ENCODE results near the gene TRPV6.
A peak's percentile ranks its signal among the peaks of the same experiment; 100 is the strongest.

Gene TRPV6

DNA sequence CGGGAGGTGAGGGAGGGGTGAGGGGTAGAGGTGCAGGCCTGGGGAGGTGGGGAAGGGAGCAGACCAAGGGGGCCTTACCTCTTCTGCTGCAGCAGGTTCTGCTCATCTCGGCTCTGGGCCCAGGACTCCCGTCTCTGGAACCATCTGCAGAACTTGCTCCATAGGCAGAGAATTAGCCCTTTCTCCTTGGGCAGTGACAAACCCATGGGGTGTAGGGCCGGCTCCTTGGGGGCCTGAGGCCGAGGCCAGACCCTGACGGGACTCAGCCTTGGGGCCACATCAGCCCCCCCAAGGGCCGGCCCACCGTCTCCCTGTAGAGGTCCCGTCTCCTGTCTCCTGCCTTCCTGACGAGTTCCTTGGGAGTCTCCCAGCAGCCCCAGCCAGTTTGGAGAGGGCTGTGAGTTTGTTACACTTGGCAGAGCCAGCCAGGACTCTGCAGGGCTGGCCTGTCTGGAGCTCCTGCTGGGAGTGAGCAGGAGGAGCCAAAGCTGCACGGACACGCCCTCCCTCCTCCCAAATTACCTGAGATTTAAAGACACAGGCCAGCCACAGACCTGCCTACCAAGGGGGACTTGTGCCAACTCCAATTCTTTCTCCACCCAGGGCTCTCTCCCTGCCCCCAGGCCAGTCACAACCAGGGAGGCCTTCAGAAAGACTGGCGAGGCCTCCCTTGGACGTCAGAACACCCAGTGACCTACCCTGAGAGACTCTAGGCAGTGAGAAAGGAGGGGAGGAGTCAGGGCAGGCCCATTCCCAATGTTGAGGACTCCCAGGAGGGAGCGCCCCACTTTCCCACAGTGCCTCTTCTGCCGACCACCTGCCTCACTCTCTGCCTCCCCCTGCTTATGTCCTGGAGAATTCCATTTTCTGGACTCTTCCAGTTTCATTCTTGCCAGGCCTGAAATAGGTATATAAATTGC lies at the start of gene TRPV6:
TRPV6 (minus strand) TSS at position 435 of the 920 bp plus-strand sequence.
- DNase-seq (ENCODE audit: low spot score): peak; percentile 50

DNA sequence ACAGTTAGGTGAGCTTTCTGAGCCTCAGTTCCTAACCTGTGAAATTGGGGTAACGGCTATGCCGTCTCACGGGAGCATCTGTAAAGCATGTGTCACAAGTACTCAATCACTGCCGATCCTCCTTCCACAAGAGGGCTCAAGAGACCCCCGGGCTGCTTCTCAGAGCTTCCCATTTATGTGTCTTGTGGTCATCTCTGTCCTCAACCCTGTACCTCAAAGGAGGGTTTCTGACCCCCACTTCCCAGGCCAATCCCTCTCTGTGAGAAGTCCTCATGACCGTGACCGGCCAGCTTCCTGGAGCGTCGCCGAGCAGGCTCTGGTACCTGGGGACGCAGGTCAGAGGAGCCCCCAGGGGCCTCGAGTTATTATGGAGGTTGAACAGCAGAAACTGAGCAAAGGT lies 48.5 kb upstream of the TRPV6 start:
- DNase-seq (ENCODE audit: low spot score): no peak

DNA sequence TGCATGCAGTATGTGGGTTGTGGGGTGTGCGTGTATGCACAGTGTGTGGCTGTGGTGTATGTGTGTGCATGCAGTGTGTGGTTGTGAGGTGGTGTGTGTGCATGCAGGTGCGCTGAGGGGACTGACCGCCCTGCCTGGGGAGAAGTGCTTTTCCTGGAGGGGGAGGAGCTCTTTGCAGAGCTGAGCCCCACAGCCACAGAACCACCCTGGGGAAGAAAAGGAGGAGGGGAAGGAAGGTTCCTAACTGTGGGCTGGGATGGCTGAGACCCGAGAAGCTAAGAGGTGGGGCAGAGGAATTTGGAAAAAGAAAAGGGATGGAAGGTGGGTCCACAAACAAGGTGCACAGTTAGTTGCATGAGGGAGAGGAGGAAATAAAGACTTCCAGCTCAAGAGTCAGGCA lies 48.1 kb upstream of the TRPV6 start, which contains the start of gene TRPV5:
TRPV5 (minus strand) TSS at position 123 of the 400 bp plus-strand sequence. CDS start 287 bp downstream, outside the sequence.
- no peak for DNase-seq (ENCODE audit: low spot score)

DNA sequence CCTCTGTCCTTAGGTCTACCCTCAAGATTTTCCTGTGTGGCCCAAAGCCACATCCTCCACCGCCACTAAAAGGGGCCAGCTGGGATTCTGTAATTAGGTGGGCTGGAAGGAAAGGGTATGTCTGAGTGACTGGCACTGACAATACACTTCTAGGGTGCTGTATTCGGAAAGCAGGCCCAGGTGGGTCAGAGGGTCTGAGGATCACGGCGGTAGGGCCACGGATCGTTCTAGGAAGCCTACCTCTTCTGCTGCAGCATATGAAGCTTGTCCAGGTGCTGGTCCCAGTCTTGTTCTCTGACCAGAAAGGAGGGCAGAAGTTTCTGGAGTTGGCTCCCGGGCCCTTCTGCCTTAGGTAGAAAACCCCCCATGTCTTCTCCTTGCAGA lies 47.5 kb upstream of the TRPV6 start:
- DNase-seq (ENCODE audit: low spot score): no peak

DNA sequence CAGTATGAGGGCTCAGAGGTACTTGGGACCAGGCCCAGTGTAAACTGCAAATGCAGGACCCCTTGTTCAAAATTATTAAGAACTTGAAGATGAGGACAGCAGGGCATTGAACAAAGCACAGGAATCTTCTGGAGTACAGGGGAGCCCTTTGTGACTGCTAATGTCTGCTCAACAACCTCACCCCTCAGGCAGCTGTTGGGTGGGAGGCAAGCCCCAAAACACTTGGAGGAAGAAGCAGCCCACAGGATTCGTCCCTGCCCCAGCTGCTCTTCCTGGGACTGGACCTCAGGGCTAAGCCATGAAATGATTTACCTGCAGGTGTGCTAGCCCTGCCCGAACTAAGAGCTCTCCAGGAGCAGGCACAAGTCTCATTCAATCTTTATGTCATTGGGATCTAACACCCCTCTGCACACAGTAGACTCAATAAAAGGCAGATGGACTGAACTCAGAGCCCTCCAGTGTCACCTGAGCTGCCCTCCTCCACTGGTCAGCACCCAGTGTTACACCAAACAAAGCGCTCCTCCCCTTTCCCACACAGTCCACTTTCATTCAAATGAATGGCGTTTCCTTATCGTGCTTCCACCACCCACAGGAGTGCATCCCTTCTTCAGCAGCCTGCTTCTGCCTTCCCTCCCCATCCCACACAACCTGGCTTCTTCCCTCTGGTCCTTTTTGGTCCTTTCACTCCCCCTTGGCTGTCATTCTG lies 47.0 kb upstream of the TRPV6 start:
- DNase-seq (ENCODE audit: low spot score): no peak

DNA sequence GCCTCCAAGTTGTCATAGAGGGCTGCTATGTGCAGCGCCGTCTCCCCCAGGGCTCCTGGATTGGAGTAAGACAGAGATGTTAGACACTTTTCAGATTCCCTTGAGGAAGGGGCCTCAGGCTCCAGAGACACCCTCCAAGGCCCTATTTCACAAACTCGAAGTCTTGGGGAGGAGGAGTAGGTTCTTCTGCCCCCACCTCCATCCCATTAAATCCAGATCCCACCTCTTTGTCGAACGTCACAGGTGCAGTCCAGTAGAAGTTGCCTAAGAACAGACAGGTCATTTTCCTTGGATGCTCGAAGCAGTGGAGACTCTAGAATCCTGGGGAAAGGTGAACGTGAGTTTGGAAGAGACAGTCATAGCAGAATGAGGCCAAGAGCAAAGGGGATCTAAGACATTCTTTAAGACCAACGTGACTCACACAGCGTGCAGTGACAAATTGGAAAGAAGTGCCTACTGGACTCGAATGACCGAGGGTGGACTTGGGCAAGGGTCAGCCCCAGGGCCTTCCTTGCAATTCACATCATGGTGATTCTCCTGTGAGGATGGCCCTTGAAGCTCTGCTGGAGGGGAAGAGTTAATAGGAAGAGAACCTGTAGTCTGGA lies 44.7 kb upstream of the TRPV6 start:
- DNase-seq (ENCODE audit: low spot score): no peak

DNA sequence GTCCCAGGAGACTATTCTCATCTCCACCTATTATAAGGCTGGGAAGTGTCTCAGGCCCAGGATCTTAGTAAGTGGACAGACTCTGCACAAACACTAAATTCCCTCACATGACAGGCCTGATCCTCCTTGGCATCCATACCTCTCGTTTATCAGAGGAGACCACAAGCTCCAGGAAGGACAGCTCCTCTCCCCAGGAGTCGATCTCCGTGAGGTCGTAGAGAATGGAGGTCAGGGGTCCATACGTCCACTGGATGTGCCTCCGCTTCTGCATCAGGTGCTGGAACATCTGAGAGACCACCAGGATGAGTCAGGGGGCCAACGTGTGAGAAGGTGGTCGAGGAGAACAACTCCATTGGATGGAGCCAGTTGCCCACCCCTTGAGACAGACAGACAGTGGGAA lies 42.4 kb upstream of the TRPV6 start:
- DNase-seq (ENCODE audit: low spot score): no peak

DNA sequence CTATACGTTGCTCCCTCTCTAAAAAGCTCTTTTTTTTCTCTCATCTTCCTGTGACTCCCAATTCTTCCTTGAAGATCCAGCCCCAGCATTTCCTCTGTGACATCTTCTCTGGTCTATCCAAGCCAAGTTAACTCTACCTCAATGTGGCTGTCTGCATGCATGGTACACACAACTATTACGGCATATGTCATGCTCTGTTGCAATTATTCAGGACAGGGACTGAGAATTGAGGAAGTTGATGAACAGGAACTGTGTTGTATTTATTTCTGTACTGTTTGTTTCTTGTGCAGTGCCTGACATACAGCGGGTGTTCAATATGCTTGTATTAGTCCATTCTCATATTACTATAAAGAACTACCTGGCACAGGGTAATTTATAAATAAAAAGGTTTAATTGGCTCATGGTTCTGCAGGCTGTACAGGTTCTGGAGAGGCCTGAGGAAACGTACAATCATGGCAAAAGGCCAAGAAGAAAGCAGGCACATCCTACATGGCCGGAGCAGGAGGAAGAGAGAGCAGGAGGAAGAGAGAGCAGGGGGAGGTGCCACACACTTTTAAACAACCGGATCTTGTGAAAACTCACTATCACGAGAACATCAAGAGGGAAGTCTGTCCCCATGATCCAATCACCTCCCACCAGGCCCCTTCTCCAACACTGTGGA lies 41.7 kb upstream of the TRPV6 start:
- no peak for DNase-seq (ENCODE audit: low spot score)

DNA sequence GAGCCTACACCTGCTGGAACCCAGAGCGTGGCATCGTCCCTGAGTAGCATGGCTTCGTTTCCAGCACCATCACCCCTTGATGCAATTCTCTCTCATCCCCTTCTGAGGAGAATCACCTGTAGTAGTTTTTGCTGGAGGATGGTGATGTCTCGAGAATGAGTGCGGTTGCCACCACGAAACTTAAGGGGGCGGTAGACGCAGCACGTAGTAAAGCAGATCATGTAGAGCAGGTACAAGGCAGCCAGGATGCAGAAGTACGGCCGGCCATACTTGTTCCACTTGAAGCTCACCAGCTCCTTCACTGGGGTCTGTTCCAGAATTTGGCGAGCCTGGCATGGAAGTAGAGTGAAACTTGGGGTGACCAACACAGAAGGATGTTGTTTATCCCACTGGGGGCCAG lies 39.9 kb upstream of the TRPV6 start:
- DNase-seq (ENCODE audit: low spot score): no peak

DNA sequence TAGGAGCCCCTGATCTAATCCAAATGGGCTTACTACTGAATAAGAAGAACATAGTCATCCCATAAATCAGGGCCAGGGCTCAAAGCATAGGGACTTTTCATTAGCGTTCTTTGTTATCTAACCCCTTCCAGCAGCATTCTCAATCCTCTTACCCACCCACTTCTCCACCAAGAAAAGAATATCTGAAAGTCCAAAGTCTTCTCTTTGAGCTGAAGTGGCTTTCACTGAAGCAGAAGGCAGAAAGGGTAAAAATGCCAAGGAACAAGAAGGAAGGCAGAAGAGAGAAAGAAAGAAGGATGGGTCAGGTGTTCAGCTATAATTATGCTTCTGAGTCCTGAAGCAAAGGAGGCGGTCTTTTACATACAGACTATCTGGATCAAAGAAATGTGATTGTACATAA lies 37.8 kb upstream of the TRPV6 start:
- DNase-seq (ENCODE audit: low spot score): no peak

DNA sequence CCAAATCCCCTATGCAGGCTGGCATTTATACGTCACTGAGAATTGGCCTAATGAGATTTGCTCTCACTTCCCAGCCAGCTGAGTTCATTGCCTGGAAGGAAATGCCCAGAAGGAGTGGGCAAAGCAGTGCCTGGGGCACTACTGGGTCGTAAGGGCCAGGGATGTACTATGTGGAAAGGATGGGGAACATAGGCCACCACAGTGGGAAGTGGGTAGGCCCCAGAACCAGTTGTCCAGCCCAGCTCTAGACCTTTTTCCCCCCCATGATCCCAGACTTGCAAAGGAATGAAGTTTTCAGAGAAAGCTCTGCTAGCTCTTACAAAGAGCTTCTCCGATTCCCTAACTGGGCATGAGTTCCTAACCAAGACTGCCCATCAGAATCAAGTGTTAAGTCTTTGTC lies 34.1 kb upstream of the TRPV6 start:
- no peak for DNase-seq (ENCODE audit: low spot score)

DNA sequence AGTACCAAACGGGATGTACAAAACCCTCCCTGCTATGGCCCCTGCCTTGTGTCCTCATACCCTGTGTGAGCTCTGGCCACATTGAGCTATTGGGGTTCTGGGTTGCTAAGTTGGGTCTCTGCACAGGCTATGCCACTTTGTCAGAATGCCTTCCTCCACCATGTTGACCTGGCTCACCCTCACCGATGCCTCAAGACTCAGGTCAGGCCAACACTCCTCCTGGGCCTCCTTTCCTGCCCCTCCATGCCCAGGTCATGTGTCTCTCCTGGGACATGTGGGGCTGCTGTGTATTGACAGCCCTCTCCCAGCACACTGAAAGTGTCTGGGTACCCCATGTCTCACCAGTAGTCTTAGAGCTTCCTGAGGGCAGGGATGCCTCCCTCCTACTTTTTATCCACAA lies 33.4 kb upstream of the TRPV6 start:
- DNase-seq (ENCODE audit: low spot score): no peak

DNA sequence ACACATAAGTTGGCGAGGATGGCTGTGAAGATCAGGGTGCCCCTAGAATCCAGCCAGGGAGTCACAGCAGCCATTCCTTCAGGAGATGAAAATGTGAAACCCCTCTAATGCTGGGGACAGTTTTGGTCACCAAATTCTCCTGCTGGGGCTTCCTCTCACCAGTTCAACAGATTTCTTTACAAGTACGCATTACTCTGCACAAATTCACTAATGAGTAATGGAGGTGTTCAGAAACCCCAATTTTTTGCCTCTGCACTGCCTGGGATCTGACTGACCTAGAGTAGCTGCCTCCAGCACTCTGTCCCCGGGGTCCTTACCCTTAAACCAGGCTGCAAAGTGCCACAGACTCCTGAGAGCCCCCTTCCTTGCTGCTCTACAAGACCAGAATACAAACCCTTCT lies 31.9 kb upstream of the TRPV6 start:
- DNase-seq (ENCODE audit: low spot score): no peak

DNA sequence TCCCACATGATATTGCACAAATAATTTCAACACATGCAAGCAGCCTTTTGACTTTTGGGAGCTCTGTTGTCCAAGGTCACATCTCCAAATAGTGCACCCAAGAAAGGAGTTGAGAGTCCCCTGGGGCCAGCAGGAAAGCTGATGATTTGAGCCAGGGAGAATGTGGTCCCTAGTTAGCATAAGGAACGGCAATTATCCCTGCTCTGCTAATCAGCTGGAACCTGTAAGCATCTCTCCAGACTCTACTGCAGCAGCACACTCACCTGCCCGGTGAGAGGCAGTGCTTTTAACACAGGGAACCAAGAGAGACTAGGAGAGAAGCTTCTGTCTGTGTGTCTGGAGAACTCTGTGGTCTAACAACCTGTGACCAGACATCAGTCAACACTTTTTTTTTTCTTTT lies 31.0 kb upstream of the TRPV6 start:
- DNase-seq (ENCODE audit: low spot score): no peak

DNA sequence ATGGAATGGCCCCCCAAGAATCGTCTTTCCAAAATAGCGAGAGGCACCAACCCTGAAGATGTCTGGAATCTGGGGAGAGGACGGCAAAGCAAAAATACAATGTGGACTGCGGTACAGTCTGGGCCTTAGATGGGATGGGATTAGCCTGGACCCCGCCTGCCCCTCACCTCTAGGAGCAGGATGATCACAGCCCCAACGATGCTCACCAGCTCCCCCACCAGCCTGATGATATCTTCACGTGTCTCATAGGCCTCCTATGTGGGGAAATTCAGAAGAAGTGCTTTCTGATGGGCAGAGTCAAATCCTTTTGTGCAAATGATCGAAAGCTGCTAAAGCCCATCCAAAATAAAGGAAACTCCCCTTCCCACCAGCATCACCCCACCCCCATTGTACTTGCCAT lies 29.8 kb upstream of the TRPV6 start:
- no peak for DNase-seq (ENCODE audit: low spot score)

DNA sequence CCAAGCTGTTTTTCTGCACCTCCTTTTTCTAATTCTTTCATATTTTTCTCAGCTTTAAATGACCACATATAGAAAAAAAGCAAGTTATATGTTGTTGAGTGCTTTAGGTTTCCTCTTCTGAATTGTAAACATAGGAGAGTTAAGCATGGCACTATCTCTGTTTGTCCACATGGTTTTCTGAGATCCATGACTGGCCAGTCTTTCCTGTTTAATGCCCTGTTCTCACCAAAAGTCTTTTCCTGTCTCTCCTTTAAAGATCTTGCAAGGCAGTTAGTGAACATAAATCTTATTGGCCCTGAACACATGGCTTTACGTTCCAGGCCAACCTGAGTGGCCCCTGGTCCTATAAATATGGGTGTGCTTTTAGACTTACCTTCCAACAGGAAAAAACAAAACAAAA lies 28.6 kb upstream of the TRPV6 start:
- no peak for DNase-seq (ENCODE audit: low spot score)

DNA sequence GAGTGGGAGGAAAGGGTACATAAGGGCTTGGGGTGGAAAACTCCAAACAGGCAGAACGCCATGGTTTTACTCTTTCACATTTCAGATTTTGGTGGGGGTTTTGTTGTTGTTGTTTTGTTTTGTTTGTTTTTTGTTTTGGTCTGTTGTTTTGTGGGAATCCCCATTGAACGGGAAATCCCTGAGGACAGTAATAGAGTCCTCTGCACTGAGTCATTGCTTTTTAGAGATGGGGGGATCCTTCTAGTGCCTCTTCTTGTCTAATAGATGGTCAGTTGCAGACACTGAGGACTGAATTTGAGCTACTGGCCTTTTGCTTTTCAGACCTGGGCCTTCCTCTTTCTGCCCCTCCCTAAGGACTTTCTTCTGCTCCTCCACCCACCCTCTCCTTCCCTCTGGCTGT lies 28.0 kb upstream of the TRPV6 start:
- DNase-seq (ENCODE audit: low spot score): no peak

DNA sequence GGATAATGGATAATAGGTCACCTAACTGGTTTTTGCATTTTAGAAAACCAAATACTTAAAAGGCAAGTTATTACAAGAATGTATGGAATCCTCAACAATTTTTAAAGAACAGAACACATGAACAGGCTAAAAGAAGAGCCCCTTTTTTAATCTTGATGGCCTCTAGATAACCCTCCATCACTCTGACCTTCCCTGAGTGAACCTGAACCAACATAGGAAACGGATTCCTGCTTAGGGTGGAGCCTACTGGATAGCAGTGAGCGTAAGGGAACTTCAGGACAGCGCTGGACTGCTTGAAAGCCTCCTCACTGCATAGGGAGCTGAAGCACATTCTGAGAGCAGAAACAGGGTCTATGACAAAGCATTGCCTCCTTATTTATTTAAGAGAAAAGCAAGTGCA lies 27.5 kb upstream of the TRPV6 start:
- DNase-seq (ENCODE audit: low spot score): no peak

DNA sequence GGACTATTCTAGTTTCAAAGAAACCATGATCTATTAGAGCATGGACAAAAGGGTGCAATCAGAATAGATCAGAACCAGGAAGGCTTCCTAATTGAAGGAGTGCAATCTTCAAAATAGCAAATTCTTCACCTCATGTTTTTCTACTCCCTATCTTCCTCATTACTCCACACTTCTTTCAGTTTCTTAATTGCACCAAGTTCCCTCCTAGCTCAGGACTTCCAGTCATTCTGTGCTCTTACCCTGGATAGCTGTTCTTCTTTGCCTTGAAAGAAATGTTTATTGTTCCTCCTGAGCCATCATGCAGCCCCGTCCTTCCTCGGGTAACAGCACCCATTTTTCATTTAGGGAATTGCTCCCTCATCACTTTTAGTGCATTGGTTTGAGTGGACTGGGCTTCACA lies 24.9 kb upstream of the TRPV6 start:
- DNase-seq (ENCODE audit: low spot score): no peak

DNA sequence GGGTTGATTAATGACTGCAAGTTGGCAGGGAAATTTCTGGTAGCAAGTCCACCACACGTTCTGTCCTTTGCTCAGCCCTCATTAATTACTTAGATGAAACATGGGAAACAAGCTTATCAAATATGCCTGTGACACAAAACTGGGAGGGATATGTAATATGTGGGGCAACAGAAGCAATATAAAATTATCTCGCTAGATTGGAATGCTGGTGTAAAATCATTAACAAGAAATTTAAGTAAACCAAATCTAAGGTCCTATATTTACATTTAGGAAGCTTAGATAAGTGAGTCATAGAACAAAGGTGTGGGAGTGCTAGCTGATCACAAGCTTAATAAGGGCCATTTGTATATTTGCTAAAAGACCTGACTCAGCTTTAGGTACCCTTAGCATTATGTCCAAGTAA lies 24.5 kb upstream of the TRPV6 start:
- DNase-seq (ENCODE audit: low spot score): no peak

DNA sequence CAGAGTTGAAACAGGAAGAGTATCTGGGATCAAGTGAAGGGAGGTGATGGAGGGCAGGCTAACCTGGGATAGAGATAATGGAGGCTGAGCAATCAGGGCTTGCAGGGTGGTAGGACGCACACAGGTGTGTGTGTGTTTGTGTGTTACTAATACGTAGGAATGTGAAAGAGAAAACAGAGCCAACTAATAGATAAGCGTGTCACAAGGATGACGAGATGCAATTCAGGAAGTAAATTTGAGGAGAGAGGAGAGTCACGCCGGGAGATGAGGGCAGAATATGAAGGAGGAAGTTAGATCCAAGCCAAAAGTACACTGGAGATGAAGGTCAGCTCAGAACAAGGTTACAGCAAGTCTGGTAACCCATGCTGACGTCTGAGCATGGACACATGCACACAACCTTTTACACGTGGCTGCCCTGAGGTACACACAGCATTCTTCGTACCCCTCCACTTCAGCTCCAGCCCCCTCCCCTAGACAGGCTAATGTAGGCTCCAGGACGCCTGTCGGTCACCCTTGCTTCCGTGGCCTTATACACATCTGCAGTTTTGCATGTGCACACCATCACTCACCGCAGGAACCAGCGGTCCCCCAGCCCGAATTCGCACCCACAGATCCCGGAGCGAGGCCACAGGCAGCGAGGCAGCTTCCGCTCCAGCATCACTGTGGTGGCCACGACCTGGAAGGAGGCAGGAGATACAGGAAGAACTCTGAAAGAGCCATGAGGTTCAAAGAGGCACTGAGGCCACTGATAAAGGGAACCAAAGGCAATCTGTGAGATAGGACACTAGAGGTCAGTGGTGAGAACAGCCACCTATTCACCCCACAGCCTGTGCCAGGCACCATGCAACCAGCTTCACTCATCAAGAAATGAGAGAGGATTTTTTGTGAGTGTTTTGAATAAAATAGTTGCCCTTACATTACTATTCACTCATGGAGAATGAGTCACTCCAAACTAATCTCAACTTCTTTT lies 23.7 kb upstream of the TRPV6 start:
- DNase-seq (ENCODE audit: low spot score): no peak
